Stomach (tissue), 9 donors: ENCODE measurements around the gene MBD2. TPM values are rescaled to one million over a fixed set of nuclear protein-coding genes. Genes with fewer than 3 reads are reported as not detected.
A peak's percentile ranks its signal among the peaks of the same experiment; 100 is the strongest.

Source experiments
- DNase-seq, 2 donors: peaks; one replicate each; pipeline versions ENCODE4 v3.0.0 to v3.0.0-alpha.2; 2013 to 2019
- H3K27ac ChIP-seq, 5 donors: fragments of 200-600 bp in 4 of 5; sonication (generic) in 4 of 5; one replicate each; pipeline ENCODE4 v1.5.1; 2013 to 2019; ENCODE audit warnings: mild to moderate bottlenecking in 1 of 5, moderate library complexity in 1 of 5
- H3K27me3 ChIP-seq, 3 donors: fragments of 200-600 bp; sonication (generic); one replicate each; pipeline ENCODE4 v1.5.1; 2017 to 2019; ENCODE audit warnings: mixed run types in 1 of 3
- H3K36me3 ChIP-seq, 4 donors: fragments of 200-600 bp; sonication (generic); 1 replicate in 3 of 4; 2 replicates in 1 of 4; pipeline ENCODE4 v1.5.1; 2016 to 2019
- H3K4me1 ChIP-seq, 4 donors: fragments of 200-600 bp; sonication (generic); one replicate each; pipeline ENCODE4 v1.5.1; 2016 to 2019
- H3K4me3 ChIP-seq, 4 donors: fragments of 200-600 bp; sonication (generic) in 3 of 4; one replicate each; pipeline ENCODE4 v1.5.1; 2016 to 2019; ENCODE audit warnings: mild to moderate bottlenecking in 1 of 4
- H3K9me3 ChIP-seq, 4 donors: fragments of 200-600 bp; sonication (generic); one replicate each; pipeline ENCODE4 v1.5.1; 2016 to 2019
- CTCF ChIP-seq, 7 experiments: fragments of 450-650 bp in 4 of 7; fragments of 200-600 bp in 3 of 7; sonication (generic) in 3 of 7; IDR thresholded peaks; one replicate each; pipeline ENCODE4 v1.5.1; 2016 to 2019; ENCODE audit warnings: antibody characterized with exemption in 7 of 7, control low read depth in 2 of 7, mild to moderate bottlenecking in 1 of 7
- EP300 ChIP-seq: sonication (generic); formaldehyde crosslinking; IDR thresholded peaks from one replicate; pipeline ENCODE4 v1.6.1; 2017; ENCODE audit warnings: antibody characterized with exemption
- POLR2A ChIP-seq, 4 donors: fragments of 450-650 bp; IDR thresholded peaks; one replicate each; pipeline ENCODE4 v1.6.1; 2016; ENCODE audit warnings: antibody characterized with exemption in 4 of 4, control low read depth in 2 of 4, mild to moderate bottlenecking in 1 of 4, moderate library complexity in 1 of 4
- POLR2AphosphoS5 ChIP-seq, 3 donors: sonication (generic); formaldehyde crosslinking; IDR thresholded peaks; one replicate each; pipeline ENCODE4 v1.6.1; 2016; ENCODE audit warnings: antibody characterized with exemption in 3 of 3
- WGBS, 5 donors: extraction: QIAGEN DNeasy Blood & Tissue Kit in 3 of 5; methylation state at CpG; one replicate each; pipeline versions ENCODE4 v1.1.5 to v1.1.7; 2013 to 2018; 5-methylcytosine and 5-hydroxymethylcytosine counted together
- intact Hi-C: fragments of 100-400 bp; cut with DNase I; formaldehyde crosslinking; loops from one replicate; pipeline ENCODE4 v1.15.1; 2023; ENCODE audit warnings: low total_unique reads
- polyA plus RNA-seq, 3 donors: library from polyadenylated mRNA; stranded (reverse); fragments of 200-250 nt; gene quantifications; one replicate each; pipeline ENCODE4 v1.2.3, GENCODE V29; 2013
- total RNA-seq, 5 donors: library from RNA; depleted of rRNA; stranded (reverse); fragments of >200 nt; gene quantifications; one replicate each; pipeline versions ENCODE4 v1.1.0 to v1.2.3, GENCODE V29; 2014 to 2016
- donor health status: healthy with polysubstance abuse.
- donor health status: Bipolar disorder and iron deficiency.
- donor health status: healthy.

The MBD2 gene
- total and polyA plus RNA-seq, 8 donors, result 23.3 to 70.5 (median 38.5) TPM

- no peaks in the 10 kb centered on the region for H3K27me3 ChIP-seq
These were observed 66.7 kb downstream of the MBD2 start for GRCh38 chr18:54157646-54158385.

GRCh38 chr18:54155412-54155811 is 69.1 kb downstream of the MBD2 start:
- H3K36me3 ChIP-seq, result peaks cover 27 to 87% (median 85%) of the 10 kb centered on the region in 4 donors
- no peaks in the 10 kb centered on the region for H3K4me1 ChIP-seq
- no peaks in the 10 kb centered on the region for H3K27me3 ChIP-seq
- H3K4me3 ChIP-seq, result no peak overlapping the region
- 84 to 94% (median 89%) methylated on average over 3 of the region's 3 CpGs for WGBS, 5 donors
- H3K9me3 ChIP-seq, result no peaks in the 10 kb centered on the region
- no peak overlapping the region for H3K27ac ChIP-seq
- no peak for DNase-seq
- intact Hi-C loops, result no loop called here
- TF ChIP-seq POLR2AphosphoS5 (IDR thresholded peaks at IDR 0.05) (no peak), CTCF (IDR thresholded peaks at IDR 0.05) (no peak), EP300 (no peak)

More at GRCh38 chr18:54157646-54158385, 66.7 kb downstream of the MBD2 start:
- intact Hi-C loops, result no loop called here
- no peak for DNase-seq
- Histone ChIP-seq H3K9me3 (no peaks in the 10 kb centered on the region), H3K36me3 (peaks cover 39 to 99% (median 99%) of the 10 kb centered on the region in 4 donors), H3K4me3 (no peak overlapping the region), H3K27ac (no peak overlapping the region), H3K4me1 (no peaks in the 10 kb centered on the region)
- 92 to 96% (median 94%) methylated on average over 7 of the region's 7 CpGs for WGBS, 5 donors
- TF ChIP-seq POLR2A (IDR thresholded peaks at IDR 0.05) (no peak), CTCF (IDR thresholded peaks at IDR 0.05) (no peak), POLR2AphosphoS5 (IDR thresholded peaks at IDR 0.05) (no peak), EP300 (no peak)

- Histone ChIP-seq H3K27ac (no peak overlapping the region), H3K36me3 (peaks cover 23 to 75% (median 73%) of the 10 kb centered on the region in 4 donors), H3K9me3 (no peaks in the 10 kb centered on the region), H3K4me1 (no peaks in the 10 kb centered on the region), H3K4me3 (no peak overlapping the region), H3K27me3 (no peaks in the 10 kb centered on the region)
- no peak for DNase-seq
- 69 to 76% (median 72%) methylated on average over 4 of the region's 4 CpGs for WGBS, 5 donors
- no peak for TF ChIP-seq POLR2AphosphoS5 (IDR thresholded peaks at IDR 0.05)
- TF ChIP-seq EP300, result no peak
- intact Hi-C loops, result no loop called here
These were observed 70.2 kb downstream of the MBD2 start for GRCh38 chr18:54154231-54154630.

- intact Hi-C loops, result no loop called here
- DNase-seq, result no peak
- peaks cover 5 to 47% (median 44%) of the 10 kb centered on the region in 4 donors for H3K36me3 ChIP-seq
- TF ChIP-seq POLR2AphosphoS5 (IDR thresholded peaks at IDR 0.05) (no peak), CTCF (IDR thresholded peaks at IDR 0.05) (no peak), EP300 (no peak), POLR2A (IDR thresholded peaks at IDR 0.05) (no peak)
- WGBS, 5 donors, result 62 to 69% (median 66%) methylated on average over 3 of the region's 3 CpGs
- H3K4me1 ChIP-seq, result peaks cover 0 to 7% (median 0%) of the 10 kb centered on the region in 4 donors
- H3K27ac ChIP-seq, result no peak overlapping the region
- no peaks in the 10 kb centered on the region for H3K9me3 ChIP-seq
- H3K27me3 ChIP-seq, result no peaks in the 10 kb centered on the region
- H3K4me3 ChIP-seq, result no peak overlapping the region
These were observed 73.1 kb downstream of the MBD2 start for GRCh38 chr18:54151376-54151775.

- H3K36me3 ChIP-seq, result peaks cover 3 to 36% (median 33%) of the 10 kb centered on the region in 4 donors
- H3K4me1 ChIP-seq, result peaks cover 0 to 7% (median 0%) of the 10 kb centered on the region in 4 donors
- intact Hi-C loops, result no loop called here
- no peak for DNase-seq
- no peaks in the 10 kb centered on the region for H3K27me3 ChIP-seq
- 91 to 99% (median 96%) methylated on average over 5 to 7 of the region's 7 CpGs for WGBS, 5 donors
- no peak overlapping the region for H3K4me3 ChIP-seq
- TF ChIP-seq CTCF (IDR thresholded peaks at IDR 0.05) (no peak), POLR2AphosphoS5 (IDR thresholded peaks at IDR 0.05) (no peak), POLR2A (IDR thresholded peaks at IDR 0.05) (no peak), EP300 (no peak)
- peak overlapping the region in 1 of 5 donors; percentile 72 for H3K27ac ChIP-seq
- H3K9me3 ChIP-seq, result no peaks in the 10 kb centered on the region
These were observed 74.2 kb downstream of the MBD2 start for GRCh38 chr18:54150226-54150625.
